GM19025 (cell line): ENCODE results near the gene RAET1E.
"Not testable (repeated sequence)": the region's sequence is repeated elsewhere in the genome, so short reads cannot be mapped to it uniquely, and the experiment has no call there.

Source experiments
- ATAC-seq: cut with Tn5 transposase; IDR thresholded peaks from one replicate; pipeline ENCODE4 v1.9.1; 2021; ENCODE audit warnings: mild to moderate bottlenecking, low read depth, moderate library complexity; ENCODE audit not compliant: unreplicated experiment

RAET1E gene, protein sequence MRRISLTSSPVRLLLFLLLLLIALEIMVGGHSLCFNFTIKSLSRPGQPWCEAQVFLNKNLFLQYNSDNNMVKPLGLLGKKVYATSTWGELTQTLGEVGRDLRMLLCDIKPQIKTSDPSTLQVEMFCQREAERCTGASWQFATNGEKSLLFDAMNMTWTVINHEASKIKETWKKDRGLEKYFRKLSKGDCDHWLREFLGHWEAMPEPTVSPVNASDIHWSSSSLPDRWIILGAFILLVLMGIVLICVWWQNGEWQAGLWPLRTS

DNA sequence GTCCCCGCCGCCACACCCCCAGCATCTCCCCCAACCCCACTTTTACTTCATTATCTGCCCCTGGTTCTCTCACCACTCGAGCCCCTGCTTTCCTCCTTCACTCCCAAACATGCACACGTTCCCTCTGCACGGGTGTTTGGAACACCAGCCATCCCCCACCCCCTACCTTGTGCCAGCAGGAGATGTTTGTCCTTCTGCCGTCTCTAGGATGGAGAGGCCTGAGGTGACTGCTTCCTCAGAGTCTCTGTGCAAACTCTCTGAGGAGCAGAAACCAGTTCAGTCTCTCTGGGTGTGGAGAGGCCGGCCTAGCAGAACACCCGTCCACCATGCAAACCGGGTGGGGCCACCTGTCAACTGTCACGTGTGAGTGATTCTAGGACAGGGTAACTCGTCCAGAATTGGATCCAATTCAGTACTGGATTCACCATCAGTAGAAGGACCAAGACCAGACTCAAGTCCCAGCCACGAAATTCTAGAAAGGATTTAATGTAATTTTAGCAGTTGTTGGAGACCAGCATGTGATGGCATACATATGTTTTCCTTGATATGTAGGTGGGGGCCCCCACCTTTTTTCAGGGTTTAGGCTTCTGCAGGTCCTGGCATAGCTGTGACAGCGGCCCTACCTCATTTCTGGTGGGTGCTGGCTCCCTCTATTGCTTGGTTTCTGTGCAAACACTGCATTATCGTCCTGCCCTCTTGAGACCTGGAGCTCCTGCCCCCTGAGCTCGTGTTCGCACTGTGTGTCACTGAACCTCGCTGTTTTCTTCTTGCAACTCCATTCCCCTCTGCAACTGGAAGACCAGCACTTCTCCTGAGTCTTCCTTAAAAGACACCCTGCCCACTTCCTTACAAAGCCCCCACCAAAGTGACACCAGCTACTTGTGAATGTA is at the start of gene RAET1E:
Gene RAET1E (minus strand): TSS at position 259 of the 890 bp plus-strand sequence. CDS start 7,212 bp downstream, outside the sequence.
- no peak for ATAC-seq

- ATAC-seq = not testable (repeated sequence)
These were observed 49.6 kb upstream of the RAET1E start for GRCh38 chr6:149947533-149947932.

GRCh38 chr6:149946631-149947030 is 48.7 kb upstream of the RAET1E start:
- ATAC-seq = not testable (repeated sequence)

DNA sequence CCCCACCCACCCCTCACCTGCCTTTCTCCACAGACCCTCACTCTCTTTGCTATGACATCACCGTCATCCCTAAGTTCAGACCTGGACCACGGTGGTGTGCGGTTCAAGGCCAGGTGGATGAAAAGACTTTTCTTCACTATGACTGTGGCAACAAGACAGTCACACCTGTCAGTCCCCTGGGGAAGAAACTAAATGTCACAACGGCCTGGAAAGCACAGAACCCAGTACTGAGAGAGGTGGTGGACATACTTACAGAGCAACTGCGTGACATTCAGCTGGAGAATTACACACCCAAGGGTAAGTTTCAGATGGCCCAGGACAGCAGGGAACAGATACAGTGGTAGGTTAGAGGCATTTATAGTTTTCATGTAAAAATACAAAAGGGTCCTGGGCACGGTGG is 47.4 kb upstream of the RAET1E start:
- not testable (repeated sequence) for ATAC-seq

DNA sequence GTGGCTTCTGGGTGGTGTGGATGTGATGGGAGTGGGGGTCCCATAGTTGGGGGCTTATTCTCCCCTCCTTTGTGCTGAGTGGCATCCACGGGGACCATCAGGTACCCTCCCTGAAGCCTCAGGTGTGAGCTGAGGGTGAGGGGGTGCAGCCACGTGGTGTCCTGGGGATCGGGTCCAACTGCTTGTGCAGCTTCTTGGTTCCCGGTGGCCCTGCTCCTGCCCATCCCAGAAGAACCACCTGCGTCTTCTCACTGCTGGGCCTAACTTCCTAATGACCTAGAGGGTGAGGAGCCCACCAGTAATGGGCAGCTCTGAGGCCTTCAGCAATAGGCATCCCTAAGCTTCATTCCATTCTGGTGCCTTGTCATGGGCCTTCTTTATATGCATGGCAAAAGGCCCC is 45.4 kb upstream of the RAET1E start:
- not testable (repeated sequence) for ATAC-seq

DNA sequence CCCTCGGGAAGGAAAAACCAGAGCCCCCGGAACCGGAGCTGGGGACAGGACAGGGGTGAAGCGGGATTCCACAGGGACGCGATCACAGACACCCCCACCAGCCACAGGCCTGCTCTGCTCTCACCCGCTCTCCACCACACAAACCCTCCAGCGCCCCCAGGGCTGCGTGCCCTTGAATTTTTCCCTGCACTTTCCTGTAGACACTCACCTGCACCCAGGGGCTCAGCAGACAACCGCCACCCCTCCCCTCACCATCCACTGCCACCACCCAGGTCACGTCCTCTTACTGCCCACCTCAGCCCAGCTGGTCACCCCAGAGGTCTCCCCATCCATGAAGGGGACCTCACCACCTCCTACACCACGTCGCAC is 44.5 kb upstream of the RAET1E start:
- no peak for ATAC-seq

DNA sequence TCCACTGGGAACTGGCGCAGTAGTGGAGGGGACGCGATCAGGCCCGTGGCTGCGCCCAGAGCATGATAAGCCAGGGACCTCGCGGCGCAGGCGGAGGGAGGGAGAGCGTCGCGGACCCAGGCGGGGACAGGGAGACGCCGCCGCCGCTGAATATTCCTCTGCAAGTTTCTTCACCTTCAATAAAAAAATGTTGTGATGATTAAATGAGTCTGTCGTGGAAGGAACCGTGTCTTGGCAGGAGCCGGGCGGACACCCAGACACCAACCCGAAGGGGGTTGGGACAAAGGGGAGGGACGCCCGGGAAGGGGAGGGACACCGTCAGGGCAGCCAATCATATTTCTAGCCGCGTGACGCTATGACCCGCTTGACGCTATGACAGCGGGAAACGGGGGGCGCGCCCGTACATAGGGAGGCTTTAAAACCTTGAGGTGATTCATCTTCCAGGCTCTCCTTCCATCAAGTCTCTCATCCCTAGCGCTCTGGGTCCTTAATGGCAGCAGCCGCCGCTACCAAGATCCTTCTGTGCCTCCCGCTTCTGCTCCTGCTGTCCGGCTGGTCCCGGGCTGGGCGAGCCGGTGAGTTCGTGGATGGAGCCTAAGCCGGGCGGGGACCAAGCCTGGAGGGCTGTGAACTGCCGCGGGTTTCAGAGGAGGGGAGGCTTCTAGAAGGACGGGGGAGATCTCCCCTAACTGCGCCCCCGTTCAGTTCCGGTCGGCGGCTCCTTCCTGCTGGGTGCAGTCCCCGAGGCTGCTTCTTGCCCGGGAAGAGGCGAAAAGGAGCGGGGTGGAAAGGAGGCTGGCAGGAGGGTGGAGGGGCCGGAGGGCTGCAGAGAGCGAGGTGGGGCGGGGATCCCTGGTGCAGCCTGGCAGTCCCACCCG is 43.9 kb upstream of the RAET1E start, which contains the start of gene ULBP2:
Gene ULBP2 (plus strand): TSS at position 432 of the 878 bp plus-strand sequence. CDS start 59 bp downstream, at position 491.
- no peak for ATAC-seq

DNA sequence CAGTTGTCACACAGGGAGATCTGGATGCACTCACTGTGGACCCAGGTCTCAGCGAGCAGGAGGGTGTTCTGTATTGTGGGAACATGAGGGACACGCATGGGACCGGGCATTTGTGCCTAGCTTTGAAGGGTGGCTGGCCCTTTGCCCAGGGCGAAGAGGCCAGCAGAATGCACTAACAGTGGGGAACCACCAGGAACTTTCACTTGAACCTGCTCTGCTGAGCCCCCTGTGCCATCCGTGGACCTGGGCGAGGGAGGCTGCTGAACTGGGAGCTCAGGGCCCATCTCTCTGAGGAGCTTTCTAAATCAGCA is 42.7 kb upstream of the RAET1E start:
- ATAC-seq = no peak

DNA sequence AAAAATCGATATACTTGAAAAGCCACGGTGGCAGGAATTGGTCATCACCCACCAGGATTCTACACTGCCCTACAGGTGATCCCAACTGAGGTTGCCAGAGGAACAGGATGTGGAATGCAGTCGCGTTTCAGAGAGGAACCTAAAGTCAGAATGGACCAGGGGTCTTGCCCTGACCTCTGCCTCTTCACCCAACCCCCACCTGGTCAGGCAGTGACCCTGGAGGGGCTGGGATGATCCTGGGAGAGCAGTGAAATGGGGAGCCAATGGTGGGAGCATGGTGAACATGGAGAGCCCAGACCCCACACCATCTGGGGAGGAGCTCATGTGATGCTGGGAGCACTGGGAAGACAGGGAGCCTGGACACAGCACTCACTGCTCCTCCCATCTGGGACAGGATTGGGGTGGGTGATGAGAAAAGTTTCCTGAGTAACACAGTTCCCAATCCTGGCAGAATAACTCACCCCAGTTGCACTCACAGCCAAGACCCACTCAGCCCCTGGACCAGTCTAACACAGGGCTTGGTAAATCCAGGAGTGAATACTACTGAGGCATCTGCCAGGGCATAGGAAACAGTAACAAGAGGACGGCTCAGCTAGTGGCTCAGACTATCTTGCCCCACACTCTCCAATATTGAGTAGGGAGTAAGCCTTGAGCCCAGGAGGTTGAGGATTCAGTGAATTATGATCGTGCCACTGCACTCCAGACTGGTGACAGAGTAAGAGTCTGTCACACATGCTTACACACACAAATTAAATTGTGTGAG is 42.2 kb upstream of the RAET1E start:
- no peak for ATAC-seq

DNA sequence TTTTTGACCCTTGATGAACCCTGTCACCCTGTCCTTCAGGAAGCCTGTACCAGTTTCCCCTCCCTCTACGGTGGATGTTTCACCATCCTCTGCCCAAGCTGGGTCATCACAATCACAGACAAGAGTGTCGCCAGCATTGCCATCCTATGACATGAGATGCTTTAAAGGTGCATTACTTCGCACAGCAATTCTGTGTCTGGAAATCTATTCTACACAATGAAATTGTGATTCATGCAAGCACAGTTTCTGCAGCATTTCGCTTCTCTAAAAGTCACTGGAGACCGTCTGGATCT is 41.4 kb upstream of the RAET1E start:
- no peak for ATAC-seq

- ATAC-seq = peak; percentile 80
These were observed 40.9 kb upstream of the RAET1E start for GRCh38 chr6:149938571-149939355.

GRCh38 chr6:149938013-149938570 is 40.2 kb upstream of the RAET1E start:
- ATAC-seq = not testable (repeated sequence)

- ATAC-seq = no peak
These were observed 38.8 kb upstream of the RAET1E start for GRCh38 chr6:149936743-149937142.

GRCh38 chr6:149935668-149936067 is 37.8 kb upstream of the RAET1E start:
- ATAC-seq = no peak

DNA sequence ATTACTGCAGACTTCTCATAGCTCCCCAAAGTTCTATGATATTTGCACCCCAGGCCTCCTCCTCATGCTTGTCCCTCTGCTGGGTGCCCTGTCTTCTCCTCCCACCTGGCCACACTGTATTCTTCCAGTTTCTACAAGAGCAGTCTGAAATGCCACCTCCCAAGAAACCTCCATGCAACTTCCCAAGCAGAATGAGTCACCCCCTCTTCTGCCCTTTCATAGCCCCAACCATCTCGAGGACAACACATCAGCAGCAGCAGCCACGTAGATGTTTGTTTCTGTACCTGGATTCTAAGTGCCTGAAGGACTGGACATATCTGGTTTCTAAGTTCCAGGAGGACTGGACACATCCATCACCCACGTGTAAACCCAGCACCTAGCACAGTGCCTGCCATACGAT is 37.3 kb upstream of the RAET1E start:
- ATAC-seq = no peak

DNA sequence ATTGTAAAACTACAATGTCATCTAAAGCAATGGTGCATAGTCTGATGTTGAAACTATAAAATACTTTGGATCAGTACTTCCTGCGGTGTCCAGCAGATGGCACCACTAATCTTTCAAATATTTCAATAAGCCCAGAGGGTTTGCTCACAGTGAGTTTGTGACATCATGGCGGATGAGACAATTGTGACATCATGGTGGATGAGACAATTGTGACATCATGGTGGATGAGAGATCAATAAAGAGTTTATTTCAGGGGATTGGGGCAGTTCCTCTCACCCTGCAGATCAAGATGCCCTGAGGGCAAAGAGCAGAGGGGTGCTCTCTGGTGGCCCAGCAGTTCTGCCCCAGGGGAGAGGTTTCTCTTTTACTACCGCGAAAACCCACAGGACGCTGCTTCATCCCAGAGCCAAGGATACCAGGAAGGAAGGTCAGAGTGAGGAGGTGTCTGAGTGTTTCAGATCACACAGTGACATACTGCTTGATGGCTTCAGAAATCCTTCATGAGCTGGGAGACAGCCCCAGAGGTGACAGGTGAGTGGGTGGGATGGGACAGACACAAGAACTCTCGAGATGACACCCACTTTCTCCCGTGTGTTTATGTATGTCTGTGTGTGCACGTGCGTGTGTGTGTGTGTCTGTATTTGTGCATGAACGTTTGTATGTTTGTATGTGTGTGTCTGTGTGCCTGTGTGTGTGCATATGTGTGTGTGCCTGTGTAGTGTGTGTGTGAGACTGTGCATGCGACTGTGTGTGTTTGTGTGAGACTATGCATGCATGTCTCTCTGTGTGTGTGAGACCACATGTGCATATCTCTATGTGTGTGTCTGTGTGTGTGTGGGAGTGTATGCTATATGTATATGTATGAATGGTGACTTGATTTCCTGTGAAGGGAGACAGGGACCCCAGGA is 36.6 kb upstream of the RAET1E start:
- no peak for ATAC-seq

GRCh38 chr6:149933461-149933860 is 35.5 kb upstream of the RAET1E start:
- ATAC-seq = no peak

DNA sequence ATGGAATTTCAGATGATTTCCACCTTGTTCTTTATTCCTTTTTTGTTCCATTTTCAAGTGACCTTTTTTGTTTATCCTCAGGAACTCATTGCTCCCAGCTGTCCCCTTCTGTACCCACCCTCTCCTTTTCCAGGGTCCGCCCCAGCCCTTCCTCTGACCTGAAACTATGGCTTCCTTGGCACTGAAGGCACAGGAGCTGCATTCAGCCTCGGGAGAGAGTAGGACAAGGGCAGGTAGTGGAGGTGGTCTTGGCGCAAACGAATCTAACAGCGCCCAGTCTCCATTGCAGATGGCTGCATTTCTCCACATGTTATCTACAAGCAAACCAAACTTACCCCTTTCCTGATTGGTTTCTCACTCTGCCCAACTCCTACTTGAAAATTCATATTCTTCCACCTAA is 35.1 kb upstream of the RAET1E start:
- ATAC-seq = no peak
